Psoas muscle (tissue), 8 donors: ENCODE data around the gene TRIM46. TPM values are rescaled to one million over a fixed set of nuclear protein-coding genes. Genes with fewer than 3 reads are reported as not detected.
A peak's percentile ranks its signal among the peaks of the same experiment; 100 is the strongest.

Source experiments
- ATAC-seq, 4 donors: fragments of 200-7000 bp; cut with Tn5 transposase; one replicate each; pipeline ENCODE4 v1.9.1; 2020; ENCODE audit warnings: moderate library complexity in 3 of 4, mild to moderate bottlenecking in 2 of 4
- DNase-seq, 2 donors: peaks; one replicate each; pipeline ENCODE4 v3.0.0-alpha.2; 2020
- H3K27ac ChIP-seq: fragments of 200-600 bp; one replicate; pipeline ENCODE4 v1.8.0; 2022
- H3K27me3 ChIP-seq, 3 donors: fragments of 200-600 bp in 1 of 3; one replicate each; pipeline versions ENCODE4 v1.6.1 to v1.8.0; 2013 to 2022; ENCODE audit warnings: low read length in 2 of 3, mild to moderate bottlenecking in 2 of 3, moderate library complexity in 1 of 3; ENCODE audit not compliant: insufficient read depth in 3 of 3
- H3K36me3 ChIP-seq, 2 donors: fragments of 200-600 bp in 1 of 2; one replicate each; pipeline versions ENCODE4 v1.6.1 to v1.8.0; 2013 to 2022; ENCODE audit warnings: low read depth in 1 of 2, mild to moderate bottlenecking in 1 of 2, moderate library complexity in 1 of 2; ENCODE audit not compliant: insufficient read depth in 1 of 2
- H3K4me1 ChIP-seq: fragments of 200-600 bp; one replicate; pipeline ENCODE4 v1.8.0; 2022
- H3K4me3 ChIP-seq: fragments of 200-600 bp; one replicate; pipeline ENCODE4 v1.8.0; 2022; ENCODE audit warnings: mild to moderate bottlenecking
- H3K9me3 ChIP-seq: fragments of 200-600 bp; one replicate; pipeline ENCODE4 v1.8.0; 2022
- CTCF ChIP-seq: fragments of 200-600 bp; IDR thresholded peaks from one replicate; pipeline ENCODE4 v1.8.0; 2022; ENCODE audit warnings: antibody characterized with exemption
- WGBS, 3 donors: extraction: QIAGEN DNeasy Blood & Tissue Kit; methylation state at CpG; one replicate each; pipeline versions ENCODE4 v1.1.6 to v1.1.7; 2013; 5-methylcytosine and 5-hydroxymethylcytosine counted together
- intact Hi-C, 2 donors: fragments of 100-400 bp; cut with DNase I; formaldehyde crosslinking; loops; one replicate each; pipeline versions ENCODE4 v1.11.0 to v1.14.2; 2022
- long read RNA-seq, 2 donors: library from polyadenylated mRNA; unstranded; transcript quantifications; one replicate each; pipeline ENCODE4 v2.0.0, GENCODE V29; 2021
- polyA plus RNA-seq, 3 donors: library from polyadenylated mRNA; stranded (reverse); fragments of 200-250 nt; gene quantifications; one replicate each; pipeline ENCODE4 v1.2.3, GENCODE V29; 2013
- total RNA-seq, 4 donors: library from RNA; stranded (reverse); fragmentation: NEBNext Ultra II Directional in 2 of 4; extraction: Animal tissue kit (Norgen Biotek cat#: 25700) in 2 of 4; gene quantifications; one replicate each; pipeline versions ENCODE4 v1.2.1 to v1.2.4, GENCODE V29; 2021 to 2023
- donor health status: healthy with polysubstance abuse.
- donor health status: DM: no; HTN: no; CAD: no; lungs with moderate emphysema.
- donor health status: Bipolar disorder and iron deficiency.
- donor health status: healthy.
- donor health status: DM: yes; HTN: yes; CAD: no.
- donor health status: DM: no; HTN: no; CAD: no.
- donor health status: DM: no; HTN: no; CAD: no.
- donor health status: DM: yes; HTN: yes; CAD: no.

The TRIM46 gene
- total RNA-seq (under 1 TPM in 2 of 4 donors, not detected in 2; 0.15 to 0.16 TPM), polyA plus RNA-seq (under 1 TPM in 2 of 3 donors, not detected in 1; 0.03 TPM)
- long read RNA-seq, donor 1 = 0 reads
- long read RNA-seq, donor 2 = 0 reads

- peak in 1 of 2 donors; percentile 51 for DNase-seq
- 3% methylated on average over 38 of the region's 38 CpGs for WGBS, 3 donors
- no peak for ATAC-seq
- Histone ChIP-seq H3K4me3 (peak within 1 kb of the TSS; percentile 74), H3K9me3 (no peaks in the 10 kb centered on the region), H3K4me1 (peaks cover 6% of the 10 kb centered on the region), H3K36me3 (peaks cover 0 to 27% of the 10 kb centered on the region in 2 donors), H3K27ac (peak within 1 kb of the TSS; percentile 81), H3K27me3 (peaks cover 0 to 13% (median 10%) of the 10 kb centered on the region in 3 donors)
- intact Hi-C loops = no loop called here
- no peak for TF ChIP-seq CTCF
Observed at GRCh38 chr1:155173478-155174323, at the start of gene TRIM46. Gene TRIM46, plus strand, starts transcription at chr1:155173849. Its CDS starts 118 bp downstream, at chr1:155173967.

- 67 to 71% (median 69%) methylated on average over 16 of the region's 16 CpGs for WGBS, 3 donors
- Histone ChIP-seq H3K27me3 (peaks cover 0 to 31% (median 0%) of the 10 kb centered on the region in 3 donors), H3K27ac (no peak overlapping the region), H3K4me3 (no peak overlapping the region), H3K4me1 (peaks cover 18% of the 10 kb centered on the region), H3K9me3 (no peaks in the 10 kb centered on the region), H3K36me3 (no peaks in the 10 kb centered on the region)
- ATAC-seq = no peak
- intact Hi-C loops = loop anchor here (5.0 kb wide), 2 partner anchors 32 to 43 kb away; no protein-coding TSS in a partner anchor
- no peak for DNase-seq
- TF ChIP-seq CTCF = no peak
Observed at GRCh38 chr1:155124503-155125463, 48.9 kb upstream of the TRIM46 start.

- Histone ChIP-seq H3K4me3 (peak overlapping the region; percentile 74), H3K27me3 (peaks cover 0 to 31% (median 0%) of the 10 kb centered on the region in 3 donors), H3K4me1 (peaks cover 18% of the 10 kb centered on the region), H3K27ac (peak overlapping the region; percentile 23), H3K9me3 (no peaks in the 10 kb centered on the region), H3K36me3 (no peaks in the 10 kb centered on the region)
- TF ChIP-seq CTCF = no peak
- WGBS, 3 donors = 54 to 73% (median 62%) methylated on average over 11 of the region's 11 CpGs
- ATAC-seq (no peak), DNase-seq (no peak)
- intact Hi-C loops = loop anchor here (5.0 kb wide), 2 partner anchors 33 to 42 kb away; no protein-coding TSS in a partner anchor
Observed at GRCh38 chr1:155125511-155125945, 48.1 kb upstream of the TRIM46 start.

- peaks cover 19% of the 10 kb centered on the region for H3K4me1 ChIP-seq
- intact Hi-C loops = loop anchor here (5.0 kb wide), 2 partner anchors 34 to 41 kb away; no protein-coding TSS in a partner anchor
Observed at GRCh38 chr1:155125946-155126555, 47.6 kb upstream of the TRIM46 start.

More at GRCh38 chr1:155125946-155126555, 47.6 kb upstream of the TRIM46 start:
- DNase-seq (peak; percentile 65 to 71), ATAC-seq (peak in 3 of 4 donors; percentile 26 to 49 (median 33))
- Histone ChIP-seq H3K27ac (peak overlapping the region; percentile 23), H3K36me3 (peaks cover 0 to 1% of the 10 kb centered on the region in 2 donors), H3K4me3 (peak overlapping the region; percentile 74), H3K9me3 (no peaks in the 10 kb centered on the region), H3K27me3 (peaks cover 0 to 31% (median 0%) of the 10 kb centered on the region in 3 donors)
- no peak for TF ChIP-seq CTCF
- 18 to 29% (median 22%) methylated on average over 46 to 53 of the region's 53 CpGs for WGBS, 3 donors
